OCI-LY7 (cell line): Measurements from ENCODE around the gene SH3PXD2A.

ENCODE experiments used
- EZH2phosphoT487 ChIP-seq: fragments of 200-600 bp; sonication (generic); IDR thresholded peaks from 2 replicates; pipeline ENCODE4 v1.6.1; 2018; ENCODE audit warnings: low read depth, borderline replicate concordance, mild to moderate bottlenecking, mixed run types, antibody characterized with exemption, low read length, moderate library complexity, mixed read lengths
- TF ChIP-seq, protein P1 (sequence below): fragments of 200-600 bp; sonication (generic); conservative IDR thresholded peaks from 2 replicates; pipeline ENCODE4 v1.5.1; 2014; ENCODE audit warnings: mild to moderate bottlenecking, antibody characterized with exemption, low read length, moderate library complexity, mixed read lengths

DNA sequence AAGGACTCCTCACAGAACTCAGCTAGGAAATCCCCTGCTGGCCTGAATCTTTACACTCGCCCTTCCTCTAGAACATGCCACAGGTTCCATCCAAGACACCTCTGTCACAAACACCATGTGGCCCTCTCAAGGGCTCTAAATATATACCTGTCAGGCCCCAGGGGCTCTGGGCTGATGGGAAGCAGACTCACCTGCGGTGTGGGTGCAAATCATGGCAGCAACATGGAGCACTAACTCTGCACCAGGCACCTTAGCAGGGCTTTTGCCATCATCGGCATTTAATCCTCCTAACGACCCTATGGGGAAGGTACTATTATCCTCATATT, 17.3 kb downstream of the SH3PXD2A start:
- TF ChIP-seq, protein P1, sequence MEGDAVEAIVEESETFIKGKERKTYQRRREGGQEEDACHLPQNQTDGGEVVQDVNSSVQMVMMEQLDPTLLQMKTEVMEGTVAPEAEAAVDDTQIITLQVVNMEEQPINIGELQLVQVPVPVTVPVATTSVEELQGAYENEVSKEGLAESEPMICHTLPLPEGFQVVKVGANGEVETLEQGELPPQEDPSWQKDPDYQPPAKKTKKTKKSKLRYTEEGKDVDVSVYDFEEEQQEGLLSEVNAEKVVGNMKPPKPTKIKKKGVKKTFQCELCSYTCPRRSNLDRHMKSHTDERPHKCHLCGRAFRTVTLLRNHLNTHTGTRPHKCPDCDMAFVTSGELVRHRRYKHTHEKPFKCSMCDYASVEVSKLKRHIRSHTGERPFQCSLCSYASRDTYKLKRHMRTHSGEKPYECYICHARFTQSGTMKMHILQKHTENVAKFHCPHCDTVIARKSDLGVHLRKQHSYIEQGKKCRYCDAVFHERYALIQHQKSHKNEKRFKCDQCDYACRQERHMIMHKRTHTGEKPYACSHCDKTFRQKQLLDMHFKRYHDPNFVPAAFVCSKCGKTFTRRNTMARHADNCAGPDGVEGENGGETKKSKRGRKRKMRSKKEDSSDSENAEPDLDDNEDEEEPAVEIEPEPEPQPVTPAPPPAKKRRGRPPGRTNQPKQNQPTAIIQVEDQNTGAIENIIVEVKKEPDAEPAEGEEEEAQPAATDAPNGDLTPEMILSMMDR, result no peak
- TF ChIP-seq EZH2phosphoT487, result no peak
